ENCODE results near the gene APOBEC3F. TPM values are rescaled to one million over a fixed set of nuclear protein-coding genes. Genes with fewer than 3 reads are reported as not detected.

APOBEC3F gene
- total RNA-seq, 4 donors from 2014 or later: 0.44 to 2.7 (median 2.2) TPM

- Histone ChIP-seq H3K4me1 (peaks cover 11 to 46% (median 22%) of the 10 kb centered on the region in 3 donors), H3K27me3 (peaks cover 0 to 5% (median 0%) of the 10 kb centered on the region in 4 donors), H3K4me3 (no peak overlapping the region), H3K36me3 (no peaks in the 10 kb centered on the region), H3K9me3 (no peaks in the 10 kb centered on the region), H3K27ac (no peak overlapping the region)
- WGBS, 2 donors: 57 to 67% methylated on average over 1 of the region's 3 CpGs
- no peak for TF ChIP-seq POLR2A (IDR thresholded peaks at IDR 0.05)
- TF ChIP-seq CTCF (IDR thresholded peaks at IDR 0.05): no peak
- no peak for DNase-seq
- intact Hi-C loops (cut with DNase I): no loop called here
Observed at GRCh38 chr22:39095971-39096370, 55.3 kb downstream of the APOBEC3F start.

- TF ChIP-seq CTCF (IDR thresholded peaks at IDR 0.05) (no peak), POLR2A (IDR thresholded peaks at IDR 0.05) (no peak)
- no peaks in the 10 kb centered on the region for H3K9me3 ChIP-seq
- DNase-seq: no peak
- WGBS, 2 donors: 60 to 68% methylated on average over 4 to 8 of the region's 9 CpGs
- intact Hi-C loops (cut with DNase I): no loop called here
- H3K4me3 ChIP-seq: peak within 1 kb of the TSS in 1 of 4 donors; percentile 7
- H3K4me1 ChIP-seq: peaks cover 11 to 46% (median 22%) of the 10 kb centered on the region in 3 donors
- peak within 1 kb of the TSS; percentile 21 to 72 (median 62) for H3K27ac ChIP-seq
- H3K27me3 ChIP-seq: no peaks in the 10 kb centered on the region
- H3K36me3 ChIP-seq: no peaks in the 10 kb centered on the region
Observed at GRCh38 chr22:39097098-39098020, 56.7 kb downstream of the APOBEC3F start, which contains the start of gene APOBEC3H. Gene APOBEC3H, plus strand, starts transcription at chr22:39097244. Its CDS starts 3,035 bp downstream, at chr22:39100279.

- DNase-seq: no peak
- Histone ChIP-seq H3K4me1 (peaks cover 11 to 46% (median 22%) of the 10 kb centered on the region in 3 donors), H3K36me3 (no peaks in the 10 kb centered on the region), H3K4me3 (no peak overlapping the region), H3K27ac (peak overlapping the region in 1 of 4 donors; percentile 71), H3K9me3 (no peaks in the 10 kb centered on the region), H3K27me3 (no peaks in the 10 kb centered on the region)
- intact Hi-C loops (cut with DNase I): no loop called here
- 72 to 73% methylated on average over 5 to 6 of the region's 6 CpGs for WGBS, 2 donors
- no peak for TF ChIP-seq POLR2A (IDR thresholded peaks at IDR 0.05)
- TF ChIP-seq CTCF (IDR thresholded peaks at IDR 0.05): no peak
Observed at GRCh38 chr22:39098026-39098425, 57.4 kb downstream of the APOBEC3F start.

- no peaks in the 10 kb centered on the region for H3K36me3 ChIP-seq
- no peaks in the 10 kb centered on the region for H3K27me3 ChIP-seq
- TF ChIP-seq CTCF (IDR thresholded peaks at IDR 0.05): no peak
- no peak for TF ChIP-seq POLR2A (IDR thresholded peaks at IDR 0.05)
- no peak for DNase-seq
- H3K9me3 ChIP-seq: no peaks in the 10 kb centered on the region
- no peak overlapping the region for H3K4me3 ChIP-seq
- peak overlapping the region in 1 of 4 donors; percentile 71 for H3K27ac ChIP-seq
- 64 to 66% methylated on average over 5 to 8 of the region's 8 CpGs for WGBS, 2 donors
- intact Hi-C loops (cut with DNase I): no loop called here
- H3K4me1 ChIP-seq: peaks cover 11 to 46% (median 22%) of the 10 kb centered on the region in 3 donors
Observed at GRCh38 chr22:39098576-39098975, 57.9 kb downstream of the APOBEC3F start.

- H3K4me3 ChIP-seq: no peak overlapping the region
- no peaks in the 10 kb centered on the region for H3K27me3 ChIP-seq
- intact Hi-C loops (cut with DNase I): no loop called here
- no peak overlapping the region for H3K27ac ChIP-seq
- H3K4me1 ChIP-seq: peaks cover 11 to 39% (median 22%) of the 10 kb centered on the region in 3 donors
- DNase-seq: no peak
- TF ChIP-seq POLR2A (IDR thresholded peaks at IDR 0.05): no peak
- no peak for TF ChIP-seq CTCF (IDR thresholded peaks at IDR 0.05)
- H3K36me3 ChIP-seq: no peaks in the 10 kb centered on the region
- H3K9me3 ChIP-seq: no peaks in the 10 kb centered on the region
- 81 to 82% methylated on average over 3 to 5 of the region's 13 CpGs for WGBS, 2 donors
Observed at GRCh38 chr22:39101226-39101625, 60.6 kb downstream of the APOBEC3F start.
